Umbilical cord (tissue), 2 donors: ENCODE data around the gene DDX1. TPM values are rescaled to one million over a fixed set of nuclear protein-coding genes. Genes with fewer than 3 reads are reported as not detected.

ENCODE experiments used
- DNase-seq: peaks from one replicate; pipeline ENCODE4 v3.0.0-alpha.2; 2015; ENCODE audit warnings: low spot score
- total RNA-seq: library from RNA; depleted of rRNA; stranded (reverse); fragments of >200 nt; gene quantifications from one replicate; pipeline ENCODE4 v1.2.3, GENCODE V29; 2014; ENCODE audit warnings: low replicate concordance; ENCODE audit not compliant: insufficient read depth

DDX1 gene
- total RNA-seq, 1 donor from 2014 or later: 90.3 TPM

- DNase-seq: no peak
Observed at GRCh38 chr2:15645300-15645699, 53.6 kb downstream of the DDX1 start.

- DNase-seq: no peak
Observed at GRCh38 chr2:15645720-15646385, 54.2 kb downstream of the DDX1 start.

GRCh38 chr2:15646661-15647060 is 55.0 kb downstream of the DDX1 start:
- no peak for DNase-seq

GRCh38 chr2:15647622-15648590 is 56.2 kb downstream of the DDX1 start:
- DNase-seq: no peak

GRCh38 chr2:15648593-15649525 is 57.2 kb downstream of the DDX1 start:
- no peak for DNase-seq

- no peak for DNase-seq
Observed at GRCh38 chr2:15649561-15650255, 58.0 kb downstream of the DDX1 start.

GRCh38 chr2:15650616-15651366 is 59.1 kb downstream of the DDX1 start:
- DNase-seq: no peak

GRCh38 chr2:15651367-15651727 is 59.7 kb downstream of the DDX1 start:
- DNase-seq: no peak

GRCh38 chr2:15652252-15652651 is 60.6 kb downstream of the DDX1 start:
- no peak for DNase-seq

GRCh38 chr2:15652801-15653200 is 61.1 kb downstream of the DDX1 start:
- DNase-seq: no peak

- no peak for DNase-seq
Observed at GRCh38 chr2:15653806-15654726, 62.4 kb downstream of the DDX1 start.

GRCh38 chr2:15654727-15655073 is 63.0 kb downstream of the DDX1 start:
- no peak for DNase-seq

- DNase-seq: no peak
Observed at GRCh38 chr2:15655123-15655887, 63.6 kb downstream of the DDX1 start.

GRCh38 chr2:15656090-15656489 is 64.4 kb downstream of the DDX1 start:
- DNase-seq: no peak

GRCh38 chr2:15657759-15658158 is 66.1 kb downstream of the DDX1 start:
- no peak for DNase-seq

GRCh38 chr2:15658911-15659310 is 67.2 kb downstream of the DDX1 start:
- no peak for DNase-seq

GRCh38 chr2:15660491-15661294 is 69.0 kb downstream of the DDX1 start:
- DNase-seq: no peak

- DNase-seq: no peak
Observed at GRCh38 chr2:15661295-15661569, 69.6 kb downstream of the DDX1 start.
